Tibial nerve (tissue), 3 donors: ENCODE data around the gene SIGLEC7.

Source experiments
- POLR2A ChIP-seq, 2 donors: fragments of 450-650 bp; IDR thresholded peaks; one replicate each; pipeline ENCODE4 v1.6.1; 2017; ENCODE audit warnings: antibody characterized with exemption in 2 of 2, mild to moderate bottlenecking in 2 of 2, moderate library complexity in 2 of 2
- TF ChIP-seq, protein P1 (sequence below), 5 experiments: fragments of 200-600 bp in 3 of 5; fragments of 450-650 bp in 2 of 5; sonication (generic) in 3 of 5; IDR thresholded peaks; one replicate each; pipeline ENCODE4 v1.5.1; 2016 to 2019; ENCODE audit warnings: antibody characterized with exemption in 5 of 5, mild to moderate bottlenecking in 3 of 5, moderate library complexity in 2 of 5

- TF ChIP-seq POLR2A (IDR thresholded peaks at IDR 0.05), result no peak
- TF ChIP-seq, protein P1, sequence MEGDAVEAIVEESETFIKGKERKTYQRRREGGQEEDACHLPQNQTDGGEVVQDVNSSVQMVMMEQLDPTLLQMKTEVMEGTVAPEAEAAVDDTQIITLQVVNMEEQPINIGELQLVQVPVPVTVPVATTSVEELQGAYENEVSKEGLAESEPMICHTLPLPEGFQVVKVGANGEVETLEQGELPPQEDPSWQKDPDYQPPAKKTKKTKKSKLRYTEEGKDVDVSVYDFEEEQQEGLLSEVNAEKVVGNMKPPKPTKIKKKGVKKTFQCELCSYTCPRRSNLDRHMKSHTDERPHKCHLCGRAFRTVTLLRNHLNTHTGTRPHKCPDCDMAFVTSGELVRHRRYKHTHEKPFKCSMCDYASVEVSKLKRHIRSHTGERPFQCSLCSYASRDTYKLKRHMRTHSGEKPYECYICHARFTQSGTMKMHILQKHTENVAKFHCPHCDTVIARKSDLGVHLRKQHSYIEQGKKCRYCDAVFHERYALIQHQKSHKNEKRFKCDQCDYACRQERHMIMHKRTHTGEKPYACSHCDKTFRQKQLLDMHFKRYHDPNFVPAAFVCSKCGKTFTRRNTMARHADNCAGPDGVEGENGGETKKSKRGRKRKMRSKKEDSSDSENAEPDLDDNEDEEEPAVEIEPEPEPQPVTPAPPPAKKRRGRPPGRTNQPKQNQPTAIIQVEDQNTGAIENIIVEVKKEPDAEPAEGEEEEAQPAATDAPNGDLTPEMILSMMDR (IDR thresholded peaks at IDR 0.05), result no peak
These were observed 21.9 kb upstream of the SIGLEC7 start for GRCh38 chr19:51120160-51120559.
